ENCODE data around the gene CDH4. TPM values are rescaled to one million over a fixed set of nuclear protein-coding genes. Genes with fewer than 3 reads are reported as not detected.

CDH4 gene
- total and polyA plus RNA-seq, 2 of the 8 experiments (the other 6 are each of a cell fraction or from before 2014, with no cell fraction given), result 4.3 to 7.9 TPM

- no peak for TF ChIP-seq CHD7 (IDR thresholded peaks at IDR 0.05; ENCODE audit: insufficient replicate concordance, low read length)
- no peak for TF ChIP-seq BACH1 (IDR thresholded peaks at IDR 0.05; ENCODE audit: low read length)
- no peak for TF ChIP-seq SIRT6 (IDR thresholded peaks at IDR 0.05; ENCODE audit: low read length)
- no peak for TF ChIP-seq JUND (IDR thresholded peaks at IDR 0.05; ENCODE audit: low read length)
- no peak for TF ChIP-seq SP4 (IDR thresholded peaks at IDR 0.05; ENCODE audit: low read length)
- TF ChIP-seq TCF12 (IDR thresholded peaks at IDR 0.05; ENCODE audit: low read depth, low read length), result no peak
- TF ChIP-seq HDAC2 (IDR thresholded peaks at IDR 0.05; ENCODE audit: borderline replicate concordance in 1 of 2, low read depth in 2 of 2, low read length in 2 of 2), result no peak
Observed at GRCh38 chr20:61573415-61574305, 321.6 kb downstream of the CDH4 start (continued).

Data from H1 (cell line).